Measurements from ENCODE around the gene ARHGAP6.
"Not testable (repeated sequence)": the region's sequence is repeated elsewhere in the genome, so short reads cannot be mapped to it uniquely, and the experiment has no call there.

- TF ChIP-seq, protein P1, sequence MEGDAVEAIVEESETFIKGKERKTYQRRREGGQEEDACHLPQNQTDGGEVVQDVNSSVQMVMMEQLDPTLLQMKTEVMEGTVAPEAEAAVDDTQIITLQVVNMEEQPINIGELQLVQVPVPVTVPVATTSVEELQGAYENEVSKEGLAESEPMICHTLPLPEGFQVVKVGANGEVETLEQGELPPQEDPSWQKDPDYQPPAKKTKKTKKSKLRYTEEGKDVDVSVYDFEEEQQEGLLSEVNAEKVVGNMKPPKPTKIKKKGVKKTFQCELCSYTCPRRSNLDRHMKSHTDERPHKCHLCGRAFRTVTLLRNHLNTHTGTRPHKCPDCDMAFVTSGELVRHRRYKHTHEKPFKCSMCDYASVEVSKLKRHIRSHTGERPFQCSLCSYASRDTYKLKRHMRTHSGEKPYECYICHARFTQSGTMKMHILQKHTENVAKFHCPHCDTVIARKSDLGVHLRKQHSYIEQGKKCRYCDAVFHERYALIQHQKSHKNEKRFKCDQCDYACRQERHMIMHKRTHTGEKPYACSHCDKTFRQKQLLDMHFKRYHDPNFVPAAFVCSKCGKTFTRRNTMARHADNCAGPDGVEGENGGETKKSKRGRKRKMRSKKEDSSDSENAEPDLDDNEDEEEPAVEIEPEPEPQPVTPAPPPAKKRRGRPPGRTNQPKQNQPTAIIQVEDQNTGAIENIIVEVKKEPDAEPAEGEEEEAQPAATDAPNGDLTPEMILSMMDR (conservative IDR thresholded peaks at IDR 0.05): not testable (repeated sequence)
- TF ChIP-seq ZFX (IDR thresholded peaks at IDR 0.05): not testable (repeated sequence)
These were observed 542.6 kb downstream of the ARHGAP6 start for GRCh38 chrX:11123087-11123486.

All from C4-2B (cell line).